Endothelial cell of umbilical vein (primary cell): ENCODE data around the gene PDCL2. TPM values are rescaled to one million over a fixed set of nuclear protein-coding genes. Genes with fewer than 3 reads are reported as not detected.

Source experiments
- BruUV-seq: library from RNA; stranded (reverse); fragments of 400-500 nt; replicated peaks from 2 replicates; lab custom pipeline; 2021; lab: Mats Ljungman, UMichigan
- CTCF ChIA-PET: fragments of 300-600, 350-600 bp; sonication (Branson Sonifier 250); formaldehyde crosslinking; loops from one replicate; lab custom pipeline; 2021; ENCODE audit warnings: antibody characterized with exemption, inconsistent platforms; lab: Charles Lee
- POLR2A ChIA-PET: fragments of 300-600, 350-600 bp; sonication (Branson Sonifier 250); formaldehyde crosslinking; loops from one replicate; lab custom pipeline; 2021; ENCODE audit warnings: antibody characterized with exemption, inconsistent platforms; lab: Charles Lee
- DNase-seq: peaks from one replicate; pipeline ENCODE4 v3.0.0-alpha.2; 2011; ENCODE audit warnings: low read depth, low spot score
- FAIRE-seq: peaks from 2 replicates; lab custom pipeline; 2011; peaks lifted over from hg19 to GRCh38; lab: Jason Lieb, UNC
- H2AFZ ChIP-seq: 2 replicates; pipeline ENCODE4 v1.6.0; 2012; ENCODE audit warnings: low read depth, low read length, control low read depth, inconsistent platforms
- H3K27ac ChIP-seq: 2 replicates; pipeline ENCODE4 v1.5.1; 2011; ENCODE audit warnings: low read depth, mild to moderate bottlenecking, control low read depth, low read length, moderate library complexity; ENCODE audit not compliant: insufficient read depth
- H3K27me3 ChIP-seq, 2 experiments: 2 replicates each; pipeline versions ENCODE4 v1.6.0 to v1.6.1; 2011; ENCODE audit warnings: low read length in 2 of 2, mixed read lengths in 1 of 2; ENCODE audit not compliant: control insufficient read depth in 2 of 2, insufficient read depth in 2 of 2
- H3K36me3 ChIP-seq, 2 experiments: 2 replicates in 1 of 2; 3 replicates in 1 of 2; pipeline ENCODE4 v1.5.1; 2011; ENCODE audit warnings: low read length in 2 of 2, mild to moderate bottlenecking in 1 of 2, moderate library complexity in 1 of 2; ENCODE audit not compliant: control insufficient read depth in 2 of 2, insufficient read depth in 2 of 2; ENCODE audit errors: extremely low read depth in 1 of 2
- H3K4me1 ChIP-seq: 3 replicates; pipeline ENCODE4 v1.5.1; 2011; ENCODE audit warnings: mild to moderate bottlenecking, low read length; ENCODE audit not compliant: control insufficient read depth, insufficient read depth; ENCODE audit errors: extremely low read depth
- H3K4me2 ChIP-seq: 2 replicates; pipeline ENCODE4 v1.6.1; 2011; ENCODE audit warnings: low read length, control low read depth, mixed read lengths; ENCODE audit not compliant: insufficient read depth
- H3K4me3 ChIP-seq, 3 experiments: fragments of 200-600 bp in 1 of 3; sonication (generic), shearing (Covaris generic) in 1 of 3; replicated peaks in 1 of 3; 2 replicates each; pipeline ENCODE4 v1.5.1; 2011 to 2016; ENCODE audit warnings: control low read depth in 3 of 3, low read length in 3 of 3, mild to moderate bottlenecking in 2 of 3, inconsistent platforms in 1 of 3, low read depth in 1 of 3, moderate library complexity in 1 of 3; ENCODE audit not compliant: insufficient read depth in 1 of 3
- H3K79me2 ChIP-seq: 2 replicates; pipeline ENCODE4 v1.6.0; 2012; ENCODE audit warnings: low read length, inconsistent platforms; ENCODE audit not compliant: control insufficient read depth, insufficient read depth
- H3K9ac ChIP-seq: replicated peaks from 2 replicates; pipeline ENCODE3; 2011; ENCODE audit warnings: low read length, control low read depth; ENCODE audit not compliant: insufficient read depth; ENCODE audit errors: extremely low read depth
- H3K9me1 ChIP-seq: replicated peaks from 3 replicates; pipeline ENCODE4 v1.6.0; 2011; ENCODE audit warnings: mild to moderate bottlenecking, low read length; ENCODE audit not compliant: control insufficient read depth, insufficient read depth; ENCODE audit errors: extremely low read depth
- H3K9me3 ChIP-seq: replicated peaks from 2 replicates; pipeline ENCODE4 v1.5.1; 2012; ENCODE audit warnings: low read length, inconsistent platforms; ENCODE audit not compliant: control insufficient read depth, insufficient read depth
- H4K20me1 ChIP-seq: replicated peaks from 2 replicates; pipeline ENCODE3; 2011; ENCODE audit warnings: mild to moderate bottlenecking, low read length; ENCODE audit not compliant: control insufficient read depth, insufficient read depth; ENCODE audit errors: extremely low read depth
- CTCF ChIP-seq, 2 donors: IDR thresholded peaks; 1 replicate in 1 of 2; 2 replicates in 1 of 2; pipeline ENCODE4 v1.5.1; 2011; ENCODE audit warnings: low read length in 2 of 2, mild to moderate bottlenecking in 2 of 2, moderate library complexity in 2 of 2, control low read depth in 1 of 2, inconsistent platforms in 1 of 2, low read depth in 1 of 2; ENCODE audit not compliant: insufficient read depth in 1 of 2; ENCODE audit errors: extremely low read depth in 1 of 2
- EZH2 ChIP-seq: IDR thresholded peaks from 2 replicates; pipeline ENCODE4 v1.6.1; 2012; ENCODE audit warnings: borderline replicate concordance, low read depth, mild to moderate bottlenecking, moderate library complexity, low read length, inconsistent platforms; ENCODE audit not compliant: severe bottlenecking
- FOS ChIP-seq: IDR thresholded peaks from 2 replicates; pipeline ENCODE4 v1.6.1; 2011; ENCODE audit warnings: mild to moderate bottlenecking, low read length, moderate library complexity, borderline replicate concordance; ENCODE audit not compliant: insufficient read depth
- GATA2 ChIP-seq: IDR thresholded peaks from 2 replicates; pipeline ENCODE4 v1.7.0; 2011; ENCODE audit warnings: low read depth, mild to moderate bottlenecking, moderate library complexity, mixed read lengths, low read length; ENCODE audit not compliant: insufficient read length, insufficient read depth
- JUN ChIP-seq: IDR thresholded peaks from 2 replicates; pipeline ENCODE4 v1.6.1; 2011; ENCODE audit warnings: borderline replicate concordance, low read depth; ENCODE audit not compliant: insufficient read length, insufficient read depth
- MAX ChIP-seq: IDR thresholded peaks from 2 replicates; pipeline ENCODE4 v1.6.1; 2011; ENCODE audit not compliant: insufficient read depth, insufficient read length
- MYC ChIP-seq: IDR thresholded peaks from one replicate; pipeline ENCODE4 v1.6.1; 2011; ENCODE audit warnings: mild to moderate bottlenecking, low read depth, low read length
- dilution Hi-C: fragments of 300-500 bp; cut with MboI; formaldehyde crosslinking; loops from one replicate; pipeline ENCODE4 v1.15.0; 2019; ENCODE audit warnings: low sequenced_read_pairs; ENCODE audit not compliant: extremely low pct_ligation_motif_present
- intact Hi-C: fragments of 100-400 bp; cut with micrococcal nuclease; formaldehyde crosslinking; loops from one replicate; pipeline ENCODE4 v1.10.0; 2022
- polyA plus RNA-seq, 4 experiments: library from polyadenylated mRNA; depleted of rRNA in 3 of 4; stranded (reverse) in 3 of 4; unstranded in 1 of 4; fragments of >200 nt; gene quantifications; 2 replicates each; pipeline versions ENCODE4 v1.2.1 to v1.2.3, GENCODE V29; 2011 to 2012; ENCODE audit warnings: missing spikeins in 1 of 4
- total RNA-seq: library from RNA; stranded (reverse); gene quantifications from 2 replicates; pipeline ENCODE4 v1.2.3, GENCODE V29; 2021

Gene PDCL2
- total and polyA plus RNA-seq, 2 donors (not counting 3 experiments of a cell fraction or from before 2014, with no cell fraction given), result not detected

- intact Hi-C loops, result loop anchor here (2.0 to 5.0 kb wide), 7 partner anchors 201 to 891 kb away; partner anchors contain the start of genes EXOC1, KIT and SRD5A3
- peaks cover 17% of the 10 kb centered on the region for H3K79me2 ChIP-seq
- FAIRE-seq, result peak; percentile 40
- H3K4me2 ChIP-seq, result peak overlapping the region; percentile 76
- H3K4me1 ChIP-seq, result peaks cover 11% of the 10 kb centered on the region
- H3K9me3 ChIP-seq, result no peaks in the 10 kb centered on the region
- ChIA-PET POLR2A (no interaction called here), CTCF (no interaction called here)
- H3K9ac ChIP-seq, result no peak overlapping the region
- dilution Hi-C loops, result no loop called here
- H3K27ac ChIP-seq, result no peak overlapping the region
- no peaks in the 10 kb centered on the region for H4K20me1 ChIP-seq
- TF ChIP-seq JUN (no peak), FOS (no peak), CTCF (IDR thresholded peaks at IDR 0.05; ENCODE audit: extremely low read depth in 1 of 2, insufficient read depth in 1 of 2, low read depth in 1 of 2, low read length in 2 of 2) (no peak), GATA2 (no peak), MYC (no peak), EZH2 (no peak), MAX (no peak)
- H3K4me3 ChIP-seq, result peak overlapping the region in 1 of 3 experiments; percentile 92
- no peak overlapping the region for H2AFZ ChIP-seq
- H3K9me1 ChIP-seq, result no peaks in the 10 kb centered on the region
- BruUV-seq, result no TSS peak
- peaks cover 0 to 2% of the 10 kb centered on the region in 2 experiments for H3K27me3 ChIP-seq
- no peaks in the 10 kb centered on the region for H3K36me3 ChIP-seq
- DNase-seq, result no peak
Measured at GRCh38 chr4:55547918-55548317, 44.1 kb downstream of the PDCL2 start.
